ENCODE measurements around the gene RNU2-63P. TPM values are rescaled to one million over a fixed set of nuclear protein-coding genes. Genes with fewer than 3 reads are reported as not detected.
"Not testable (repeated sequence)": the region's sequence is repeated elsewhere in the genome, so short reads cannot be mapped to it uniquely, and the experiment has no call there.

Gene RNU2-63P
- total RNA-seq, 2 experiments from 2014 or later: 17.9 to 246 TPM

DNA sequence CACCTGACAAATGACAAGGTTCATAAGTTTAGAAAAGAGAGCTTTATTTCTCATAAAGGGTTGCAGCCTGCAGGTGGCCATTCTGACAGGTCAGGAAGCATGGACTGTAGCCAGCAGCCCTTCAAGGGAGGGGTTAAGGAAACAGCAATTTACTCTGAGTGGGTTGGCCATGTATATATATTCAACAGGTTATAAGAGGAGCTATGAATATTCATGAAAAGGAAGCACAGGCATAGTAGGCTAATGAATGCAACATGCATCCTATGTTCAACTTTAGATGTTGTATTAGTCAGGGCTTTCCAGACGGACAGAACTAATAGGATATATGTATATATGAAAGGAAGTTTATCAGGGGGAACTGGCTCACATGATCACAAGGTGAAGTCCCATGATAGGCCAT lies 20.6 kb downstream of the RNU2-63P start:
- no peak for TF ChIP-seq EZH2phosphoT487 (IDR thresholded peaks at IDR 0.05; ENCODE audit: borderline replicate concordance, low read depth, low read length)
- TF ChIP-seq, protein P1, sequence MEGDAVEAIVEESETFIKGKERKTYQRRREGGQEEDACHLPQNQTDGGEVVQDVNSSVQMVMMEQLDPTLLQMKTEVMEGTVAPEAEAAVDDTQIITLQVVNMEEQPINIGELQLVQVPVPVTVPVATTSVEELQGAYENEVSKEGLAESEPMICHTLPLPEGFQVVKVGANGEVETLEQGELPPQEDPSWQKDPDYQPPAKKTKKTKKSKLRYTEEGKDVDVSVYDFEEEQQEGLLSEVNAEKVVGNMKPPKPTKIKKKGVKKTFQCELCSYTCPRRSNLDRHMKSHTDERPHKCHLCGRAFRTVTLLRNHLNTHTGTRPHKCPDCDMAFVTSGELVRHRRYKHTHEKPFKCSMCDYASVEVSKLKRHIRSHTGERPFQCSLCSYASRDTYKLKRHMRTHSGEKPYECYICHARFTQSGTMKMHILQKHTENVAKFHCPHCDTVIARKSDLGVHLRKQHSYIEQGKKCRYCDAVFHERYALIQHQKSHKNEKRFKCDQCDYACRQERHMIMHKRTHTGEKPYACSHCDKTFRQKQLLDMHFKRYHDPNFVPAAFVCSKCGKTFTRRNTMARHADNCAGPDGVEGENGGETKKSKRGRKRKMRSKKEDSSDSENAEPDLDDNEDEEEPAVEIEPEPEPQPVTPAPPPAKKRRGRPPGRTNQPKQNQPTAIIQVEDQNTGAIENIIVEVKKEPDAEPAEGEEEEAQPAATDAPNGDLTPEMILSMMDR (conservative IDR thresholded peaks at IDR 0.05; ENCODE audit: low read length): no peak
- intact Hi-C loops (cut with micrococcal nuclease; ENCODE audit: unreplicated experiment): no loop called here
- Histone ChIP-seq H3K4me2 (ENCODE audit: low read length) (no peak overlapping the region), H3K9me3 (ENCODE audit: low read length) (no peaks in the 10 kb centered on the region), H3K4me1 (ENCODE audit: insufficient read depth, low read length, poor library complexity, severe bottlenecking) (no peaks in the 10 kb centered on the region), H2AFZ (ENCODE audit: low read length) (no peak overlapping the region), H3K4me3 (ENCODE audit: low read depth, low read length, poor library complexity, severe bottlenecking) (no peak overlapping the region), H4K20me1 (ENCODE audit: insufficient read depth, low read length) (no peaks in the 10 kb centered on the region), H3K79me2 (ENCODE audit: insufficient read depth, low read depth, low read length) (no peaks in the 10 kb centered on the region), H3K27ac (ENCODE audit: low read depth, low read length, poor library complexity, severe bottlenecking) (no peak overlapping the region), H3K9me2 (ENCODE audit: insufficient read depth, low read length) (no peaks in the 10 kb centered on the region), H3K36me3 (ENCODE audit: insufficient read depth, low read length) (no peaks in the 10 kb centered on the region)
- no peak for DNase-seq (ENCODE audit: low spot score)
- CTCF ChIA-PET (ENCODE audit: unreplicated experiment): no interaction called here
- POLR2A ChIA-PET: no interaction called here
- BruUV-seq (replicated peaks): no TSS peak

DNA sequence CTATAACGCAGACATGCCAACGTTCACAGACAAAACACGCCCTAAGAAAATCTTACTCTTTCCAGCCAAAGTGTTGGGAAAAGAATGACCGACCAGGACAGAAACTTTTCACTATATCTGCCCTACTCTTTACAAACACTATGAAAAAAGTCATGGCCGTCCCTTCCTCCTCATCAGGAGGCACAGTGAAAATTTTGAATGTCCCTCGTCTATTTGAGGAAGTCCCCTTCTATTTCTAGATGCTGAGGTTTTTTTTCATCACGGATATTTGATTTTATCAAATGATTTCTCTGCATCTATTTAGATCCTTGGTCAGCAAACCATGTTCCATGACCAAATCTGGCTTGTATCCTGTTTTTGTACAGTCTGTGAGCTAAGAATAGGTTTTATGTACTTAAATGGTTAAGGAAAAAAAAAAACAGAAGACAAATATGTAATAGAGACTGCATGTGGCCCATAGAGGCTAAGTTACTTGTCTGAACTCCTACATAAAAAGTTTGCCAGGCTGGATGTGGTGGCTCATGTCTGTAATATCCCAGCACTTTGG lies 22.0 kb downstream of the RNU2-63P start:
- POLR2A ChIA-PET; H3K4me3 ChIP-seq (ENCODE audit: low read depth, low read length, poor library complexity, severe bottlenecking); DNase-seq (ENCODE audit: low spot score); H3K4me2 ChIP-seq (ENCODE audit: low read length); H3K79me2 ChIP-seq (ENCODE audit: insufficient read depth, low read depth, low read length); H4K20me1 ChIP-seq (ENCODE audit: insufficient read depth, low read length); H3K9me2 ChIP-seq (ENCODE audit: insufficient read depth, low read length); intact Hi-C loops (cut with micrococcal nuclease; ENCODE audit: unreplicated experiment); H2AFZ ChIP-seq (ENCODE audit: low read length); H3K9me3 ChIP-seq (ENCODE audit: low read length); BruUV-seq (replicated peaks); H3K4me1 ChIP-seq (ENCODE audit: insufficient read depth, low read length, poor library complexity, severe bottlenecking); H3K27ac ChIP-seq (ENCODE audit: low read depth, low read length, poor library complexity, severe bottlenecking); H3K36me3 ChIP-seq (ENCODE audit: insufficient read depth, low read length); CTCF ChIA-PET (ENCODE audit: unreplicated experiment): not testable (repeated sequence)

DNA sequence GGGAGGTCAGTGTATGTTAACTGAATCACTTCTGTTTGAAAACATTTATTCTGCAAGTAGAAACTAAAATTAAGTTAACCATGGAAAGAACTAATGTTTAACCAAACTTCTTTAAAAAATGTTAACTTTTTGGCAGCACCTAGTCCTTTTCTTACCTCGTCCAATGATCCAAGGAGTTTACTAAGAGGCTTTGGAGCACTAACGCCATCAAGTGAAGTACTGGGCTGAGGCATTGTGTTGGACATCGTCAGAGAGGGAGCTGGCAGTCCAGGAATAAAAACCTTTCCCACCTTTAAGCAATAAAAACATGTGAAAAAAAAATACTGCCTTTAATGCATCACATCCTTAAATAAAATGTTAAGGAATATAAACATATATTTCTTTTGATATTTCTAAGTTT lies 23.8 kb downstream of the RNU2-63P start:
- H3K9me3 ChIP-seq (ENCODE audit: low read length); BruUV-seq (replicated peaks); H3K27ac ChIP-seq (ENCODE audit: low read depth, low read length, poor library complexity, severe bottlenecking); H3K4me1 ChIP-seq (ENCODE audit: insufficient read depth, low read length, poor library complexity, severe bottlenecking); H3K9me2 ChIP-seq (ENCODE audit: insufficient read depth, low read length); H3K4me3 ChIP-seq (ENCODE audit: low read depth, low read length, poor library complexity, severe bottlenecking); CTCF ChIA-PET (ENCODE audit: unreplicated experiment); POLR2A ChIA-PET; H4K20me1 ChIP-seq (ENCODE audit: insufficient read depth, low read length); H3K79me2 ChIP-seq (ENCODE audit: insufficient read depth, low read depth, low read length); H3K36me3 ChIP-seq (ENCODE audit: insufficient read depth, low read length); H3K4me2 ChIP-seq (ENCODE audit: low read length); intact Hi-C loops (cut with micrococcal nuclease; ENCODE audit: unreplicated experiment); DNase-seq (ENCODE audit: low spot score); H2AFZ ChIP-seq (ENCODE audit: low read length): not testable (repeated sequence)

DNA sequence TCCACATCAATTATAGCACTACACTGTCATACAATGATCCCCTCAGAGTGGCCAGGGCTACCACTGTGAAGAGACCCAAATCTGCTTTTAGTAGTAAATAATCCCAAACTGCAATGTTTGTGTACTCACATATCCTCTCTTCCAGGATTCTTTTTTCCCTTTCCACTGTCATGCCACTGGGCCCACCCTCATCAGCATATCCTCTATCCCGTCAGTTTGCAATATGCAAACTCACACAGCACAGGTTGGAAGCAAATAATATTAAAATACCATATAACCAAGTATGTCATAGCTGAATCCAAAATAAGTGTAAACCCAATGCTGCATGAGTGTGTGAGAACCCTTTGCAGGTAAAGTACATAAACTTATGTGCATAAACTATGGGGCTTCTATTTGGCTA lies 28.9 kb downstream of the RNU2-63P start:
- H3K79me2 ChIP-seq (ENCODE audit: insufficient read depth, low read depth, low read length); H3K4me1 ChIP-seq (ENCODE audit: insufficient read depth, low read length, poor library complexity, severe bottlenecking); H3K9me2 ChIP-seq (ENCODE audit: insufficient read depth, low read length); POLR2A ChIA-PET; H3K36me3 ChIP-seq (ENCODE audit: insufficient read depth, low read length); CTCF ChIA-PET (ENCODE audit: unreplicated experiment); H3K9me3 ChIP-seq (ENCODE audit: low read length); H3K27ac ChIP-seq (ENCODE audit: low read depth, low read length, poor library complexity, severe bottlenecking); intact Hi-C loops (cut with micrococcal nuclease; ENCODE audit: unreplicated experiment); BruUV-seq (replicated peaks); DNase-seq (ENCODE audit: low spot score); H3K4me2 ChIP-seq (ENCODE audit: low read length); H4K20me1 ChIP-seq (ENCODE audit: insufficient read depth, low read length); H2AFZ ChIP-seq (ENCODE audit: low read length); H3K4me3 ChIP-seq (ENCODE audit: low read depth, low read length, poor library complexity, severe bottlenecking): not testable (repeated sequence)

DNA sequence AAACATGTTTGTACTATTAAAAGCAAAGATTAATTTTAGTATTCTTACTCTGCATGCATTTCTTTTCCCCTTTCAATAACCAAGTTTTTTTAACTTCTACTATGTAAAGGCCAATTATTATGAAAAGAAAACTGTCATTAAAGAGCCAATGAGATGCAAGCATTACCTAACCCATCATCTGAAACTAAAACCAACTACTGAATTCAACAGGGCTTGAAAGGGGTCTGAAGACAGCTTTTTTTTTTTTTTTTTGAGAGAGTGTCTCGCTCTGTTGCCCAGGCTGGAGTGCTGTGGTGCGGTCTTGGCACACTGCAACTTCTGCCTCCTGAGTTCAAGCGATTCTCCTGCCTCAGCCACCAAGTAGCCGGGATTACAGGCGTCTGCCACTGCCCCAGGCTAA lies 30.4 kb downstream of the RNU2-63P start:
- H3K4me2 ChIP-seq (ENCODE audit: low read length); H2AFZ ChIP-seq (ENCODE audit: low read length); H3K4me3 ChIP-seq (ENCODE audit: low read depth, low read length, poor library complexity, severe bottlenecking); H3K4me1 ChIP-seq (ENCODE audit: insufficient read depth, low read length, poor library complexity, severe bottlenecking); H3K9me3 ChIP-seq (ENCODE audit: low read length); H3K27ac ChIP-seq (ENCODE audit: low read depth, low read length, poor library complexity, severe bottlenecking); intact Hi-C loops (cut with micrococcal nuclease; ENCODE audit: unreplicated experiment); CTCF ChIA-PET (ENCODE audit: unreplicated experiment); BruUV-seq (replicated peaks); POLR2A ChIA-PET; H3K36me3 ChIP-seq (ENCODE audit: insufficient read depth, low read length); H4K20me1 ChIP-seq (ENCODE audit: insufficient read depth, low read length); H3K79me2 ChIP-seq (ENCODE audit: insufficient read depth, low read depth, low read length); H3K9me2 ChIP-seq (ENCODE audit: insufficient read depth, low read length); DNase-seq (ENCODE audit: low spot score): not testable (repeated sequence)

DNA sequence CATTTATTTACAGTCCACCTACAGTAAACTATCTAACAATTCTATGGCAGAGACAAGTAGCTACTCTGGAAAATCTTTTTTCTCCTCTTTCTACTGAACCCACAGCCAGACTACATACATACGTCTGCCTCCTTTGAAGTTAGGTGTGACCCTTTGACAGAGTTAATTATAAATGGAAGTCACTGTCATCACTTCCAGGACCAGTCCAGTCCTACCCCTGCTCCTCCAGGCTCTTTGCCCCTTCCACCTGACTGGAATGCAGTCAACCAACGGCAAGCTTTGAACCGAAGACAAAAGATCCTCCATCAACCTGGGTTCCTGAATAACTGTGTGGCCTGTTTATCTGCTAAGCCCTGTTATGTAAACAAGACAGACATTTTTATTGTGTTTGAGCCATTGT lies 35.2 kb downstream of the RNU2-63P start:
- H3K27ac ChIP-seq (ENCODE audit: low read depth, low read length, poor library complexity, severe bottlenecking); intact Hi-C loops (cut with micrococcal nuclease; ENCODE audit: unreplicated experiment); CTCF ChIA-PET (ENCODE audit: unreplicated experiment); H3K36me3 ChIP-seq (ENCODE audit: insufficient read depth, low read length); H3K79me2 ChIP-seq (ENCODE audit: insufficient read depth, low read depth, low read length); H2AFZ ChIP-seq (ENCODE audit: low read length); DNase-seq (ENCODE audit: low spot score); H3K9me2 ChIP-seq (ENCODE audit: insufficient read depth, low read length); H3K9me3 ChIP-seq (ENCODE audit: low read length); H3K4me2 ChIP-seq (ENCODE audit: low read length); POLR2A ChIA-PET; BruUV-seq (replicated peaks); H4K20me1 ChIP-seq (ENCODE audit: insufficient read depth, low read length); H3K4me3 ChIP-seq (ENCODE audit: low read depth, low read length, poor library complexity, severe bottlenecking); H3K4me1 ChIP-seq (ENCODE audit: insufficient read depth, low read length, poor library complexity, severe bottlenecking): not testable (repeated sequence)
